ENCODE measurements around the gene SHISA4. TPM values are rescaled to one million over a fixed set of nuclear protein-coding genes. Genes with fewer than 3 reads are reported as not detected.

The SHISA4 gene
- total and polyA plus RNA-seq, 2 experiments from 2014 or later, result 42.4 to 48.0 TPM

GRCh38 chr1:201895913-201896807 lies 7.5 kb downstream of the SHISA4 start:
- in situ Hi-C loops (cut with MboI), result loop anchor here (25.0 kb wide), 1 partner anchor 216 kb away; the partner anchor contains the start of gene GPR37L1
- WGBS, 2 experiments (ENCODE audit: low coverage in 1 of 2, low lambda C conversion rate in 2 of 2, missing lambda C conversion rate in 2 of 2), result 11 to 12% methylated on average over 10 of the region's 10 CpGs
- Histone ChIP-seq H3K9me3 (ENCODE audit: low read depth) (no peaks in the 10 kb centered on the region), H3K4me2 (ENCODE audit: unreplicated experiment) (peak overlapping the region; percentile 32), H3K9me2 (ENCODE audit: insufficient read depth) (no peaks in the 10 kb centered on the region), H3F3A (ENCODE audit: insufficient read depth) (peaks cover 6% of the 10 kb centered on the region), H3K9ac (no peak overlapping the region), H3K4me1 (ENCODE audit: insufficient read depth) (0 out of 2 replicates have a peak, but pooled peaks cover 6% of the 10 kb centered on the region), H3K79me2 (ENCODE audit: insufficient read depth) (no peaks in the 10 kb centered on the region), H3K27me3 (replicated peaks; ENCODE audit: insufficient read depth) (no peaks in the 10 kb centered on the region), H3K4me3 (no peak overlapping the region), H3K36me3 (ENCODE audit: low read depth) (no peaks in the 10 kb centered on the region), H3K27ac (no peak overlapping the region), H2AFZ (peak overlapping the region; percentile 21; the same call in 1 of the 2 replicates), H4K20me1 (ENCODE audit: insufficient read depth) (no peaks in the 10 kb centered on the region)
- TF ChIP-seq EZH2 (IDR thresholded peaks at IDR 0.05; ENCODE audit: insufficient read depth, poor library complexity, severe bottlenecking), result no peak
- peak; percentile 95 for DNase-seq

GRCh38 chr1:201896951-201897391 lies 8.3 kb downstream of the SHISA4 start:
- Histone ChIP-seq H3K4me2 (ENCODE audit: unreplicated experiment) (no peak overlapping the region), H2AFZ (no peak overlapping the region), H3K27ac (no peak overlapping the region)

GRCh38 chr1:201898240-201898894 lies 9.7 kb downstream of the SHISA4 start:
- H3K9ac ChIP-seq, result no peak overlapping the region
- H2AFZ ChIP-seq, result no peak overlapping the region
- no peaks in the 10 kb centered on the region for H3K27me3 ChIP-seq (replicated peaks; ENCODE audit: insufficient read depth)
- H3K9me2 ChIP-seq (ENCODE audit: insufficient read depth), result no peaks in the 10 kb centered on the region
- 77 to 81% methylated on average over 4 of the region's 4 CpGs for WGBS, 2 experiments (ENCODE audit: low coverage in 1 of 2, low lambda C conversion rate in 2 of 2, missing lambda C conversion rate in 2 of 2)
- peaks cover 22% of the 10 kb centered on the region for H3K4me1 ChIP-seq (ENCODE audit: insufficient read depth)
- H3K9me3 ChIP-seq (ENCODE audit: low read depth), result no peaks in the 10 kb centered on the region
- no peaks in the 10 kb centered on the region for H4K20me1 ChIP-seq (ENCODE audit: insufficient read depth)
- H3K4me2 ChIP-seq (ENCODE audit: unreplicated experiment), result no peak overlapping the region
- no peak for TF ChIP-seq EZH2phosphoT487 (IDR thresholded peaks at IDR 0.05; ENCODE audit: insufficient read depth, low read depth)
- no peak for TF ChIP-seq EZH2 (IDR thresholded peaks at IDR 0.05; ENCODE audit: insufficient read depth, poor library complexity, severe bottlenecking)
- no peaks in the 10 kb centered on the region for H3K36me3 ChIP-seq (ENCODE audit: low read depth)
- H3K27ac ChIP-seq, result no peak overlapping the region
- in situ Hi-C loops (cut with MboI), result loop anchor here (25.0 kb wide), 1 partner anchor 214 kb away; the partner anchor contains the start of gene GPR37L1
- H3K4me3 ChIP-seq, result no peak overlapping the region
- peaks cover 18% of the 10 kb centered on the region for H3F3A ChIP-seq (ENCODE audit: insufficient read depth)
- no peaks in the 10 kb centered on the region for H3K79me2 ChIP-seq (ENCODE audit: insufficient read depth)
- no peak for DNase-seq

More at GRCh38 chr1:201896951-201897391, 8.3 kb downstream of the SHISA4 start:
- Histone ChIP-seq H3K79me2 (ENCODE audit: insufficient read depth) (no peaks in the 10 kb centered on the region), H3K27me3 (replicated peaks; ENCODE audit: insufficient read depth) (no peaks in the 10 kb centered on the region), H3K9me2 (ENCODE audit: insufficient read depth) (no peaks in the 10 kb centered on the region), H3F3A (ENCODE audit: insufficient read depth) (peaks cover 7% of the 10 kb centered on the region), H3K9ac (no peak overlapping the region), H3K9me3 (ENCODE audit: low read depth) (no peaks in the 10 kb centered on the region), H3K4me1 (ENCODE audit: insufficient read depth) (peaks cover 8% of the 10 kb centered on the region; the same call in 1 of the 2 replicates), H4K20me1 (ENCODE audit: insufficient read depth) (no peaks in the 10 kb centered on the region), H3K4me3 (no peak overlapping the region), H3K36me3 (ENCODE audit: low read depth) (no peaks in the 10 kb centered on the region)
- 33 to 47% methylated on average over 1 to 2 of the region's 2 CpGs for WGBS, 2 experiments (ENCODE audit: low coverage in 1 of 2, low lambda C conversion rate in 2 of 2, missing lambda C conversion rate in 2 of 2)
- no peak for TF ChIP-seq EZH2phosphoT487 (IDR thresholded peaks at IDR 0.05; ENCODE audit: insufficient read depth, low read depth)
- no peak for TF ChIP-seq EZH2 (IDR thresholded peaks at IDR 0.05; ENCODE audit: insufficient read depth, poor library complexity, severe bottlenecking)
- in situ Hi-C loops (cut with MboI), result loop anchor here (25.0 kb wide), 1 partner anchor 215 kb away; the partner anchor contains the start of gene GPR37L1
- peak; percentile 91 for DNase-seq

- H3K9ac ChIP-seq, result no peak overlapping the region
- no peaks in the 10 kb centered on the region for H3K9me2 ChIP-seq (ENCODE audit: insufficient read depth)
- no peaks in the 10 kb centered on the region for H3K27me3 ChIP-seq (replicated peaks; ENCODE audit: insufficient read depth)
- TF ChIP-seq EZH2 (IDR thresholded peaks at IDR 0.05; ENCODE audit: insufficient read depth, poor library complexity, severe bottlenecking) (no peak), EZH2phosphoT487 (IDR thresholded peaks at IDR 0.05; ENCODE audit: insufficient read depth, low read depth) (no peak)
- H3F3A ChIP-seq (ENCODE audit: insufficient read depth), result peaks cover 24% of the 10 kb centered on the region
- no peaks in the 10 kb centered on the region for H3K79me2 ChIP-seq (ENCODE audit: insufficient read depth)
- DNase-seq, result no peak
- peaks cover 28% of the 10 kb centered on the region for H3K4me1 ChIP-seq (ENCODE audit: insufficient read depth)
- 73% methylated on average over 4 of the region's 4 CpGs for WGBS, 2 experiments (ENCODE audit: low coverage in 1 of 2, low lambda C conversion rate in 2 of 2, missing lambda C conversion rate in 2 of 2)
- H2AFZ ChIP-seq, result no peak overlapping the region
- in situ Hi-C loops (cut with MboI), result loop anchor here (25.0 kb wide), 1 partner anchor 213 kb away; the partner anchor contains the start of gene GPR37L1
- H3K9me3 ChIP-seq (ENCODE audit: low read depth), result no peaks in the 10 kb centered on the region
- no peaks in the 10 kb centered on the region for H4K20me1 ChIP-seq (ENCODE audit: insufficient read depth)
- H3K4me2 ChIP-seq (ENCODE audit: unreplicated experiment), result no peak overlapping the region
- H3K36me3 ChIP-seq (ENCODE audit: low read depth), result no peaks in the 10 kb centered on the region
- H3K27ac ChIP-seq, result no peak overlapping the region
- no peak overlapping the region for H3K4me3 ChIP-seq
Observed at GRCh38 chr1:201898992-201899391, 10.3 kb downstream of the SHISA4 start.
